ENCODE data around the gene MYO18A.

Gene MYO18A

DNA sequence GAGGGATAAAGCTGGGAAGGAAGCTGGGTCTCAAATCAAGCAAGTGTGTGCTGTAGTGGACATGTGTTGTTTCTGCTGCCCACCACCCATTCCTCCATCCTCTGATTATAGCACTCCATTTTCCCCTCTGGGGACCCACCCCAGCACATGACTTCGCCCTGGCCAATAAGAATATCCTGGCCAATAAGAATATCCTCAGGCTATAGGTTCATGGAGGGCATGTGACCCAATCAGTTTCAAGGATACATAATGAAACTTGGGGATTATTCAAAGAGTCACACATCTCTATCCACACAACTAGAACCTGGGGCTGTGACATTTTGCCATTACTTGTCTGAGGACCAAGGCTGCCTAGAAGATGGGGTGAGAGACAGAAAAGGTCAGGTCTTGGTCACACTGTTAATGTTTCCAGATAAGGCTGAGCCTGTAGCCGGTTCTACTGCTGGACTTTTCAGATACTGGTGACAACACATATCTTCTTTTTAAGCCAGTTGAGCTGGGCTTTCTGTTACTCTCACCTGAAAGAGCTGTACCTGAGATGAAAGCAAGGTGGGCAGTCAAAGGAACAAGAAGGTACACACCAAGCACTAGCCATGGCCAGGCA is 33.7 kb downstream of the MYO18A start:
- no peak for DNase-seq

- DNase-seq, result no peak
Measured at GRCh38 chr17:29145289-29146073, 34.7 kb downstream of the MYO18A start.

DNA sequence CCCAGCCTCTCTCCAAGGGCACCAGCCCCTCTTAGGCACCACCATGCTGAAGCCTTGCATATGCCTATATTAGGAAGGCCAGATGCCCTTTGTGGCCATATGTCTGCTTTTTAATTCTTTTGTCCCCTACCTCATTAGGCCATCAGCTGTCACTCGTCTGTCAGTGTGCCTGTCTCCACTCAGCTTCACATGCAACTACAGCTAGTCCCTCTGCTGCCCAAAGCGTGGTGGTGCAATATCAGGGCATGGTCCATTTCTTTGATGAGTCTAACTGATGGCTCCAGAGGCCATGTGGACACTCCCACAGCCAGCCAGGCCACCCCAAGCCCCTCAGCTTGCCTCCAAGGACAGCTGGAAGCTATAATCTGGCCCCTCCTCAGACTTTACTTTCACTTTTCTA is 36.3 kb downstream of the MYO18A start:
- DNase-seq, result no peak

DNA sequence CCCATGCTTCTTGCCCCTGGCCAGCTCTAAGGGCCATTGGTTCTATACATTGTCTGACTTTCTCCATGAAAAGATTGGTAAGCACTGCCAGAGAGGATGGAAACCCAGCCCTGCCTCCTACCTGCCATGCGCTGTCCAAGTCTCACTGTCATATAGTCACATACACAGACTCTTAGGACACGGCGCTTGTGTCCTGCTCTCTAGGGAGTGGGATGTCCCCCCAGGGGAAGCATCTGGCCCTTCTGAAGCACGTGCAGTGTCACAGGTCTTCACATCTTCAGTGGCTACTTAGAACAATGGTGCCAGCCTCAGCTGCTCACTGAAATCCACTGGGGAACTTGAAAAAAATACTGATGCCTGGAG is 38.7 kb downstream of the MYO18A start:
- no peak for DNase-seq

DNA sequence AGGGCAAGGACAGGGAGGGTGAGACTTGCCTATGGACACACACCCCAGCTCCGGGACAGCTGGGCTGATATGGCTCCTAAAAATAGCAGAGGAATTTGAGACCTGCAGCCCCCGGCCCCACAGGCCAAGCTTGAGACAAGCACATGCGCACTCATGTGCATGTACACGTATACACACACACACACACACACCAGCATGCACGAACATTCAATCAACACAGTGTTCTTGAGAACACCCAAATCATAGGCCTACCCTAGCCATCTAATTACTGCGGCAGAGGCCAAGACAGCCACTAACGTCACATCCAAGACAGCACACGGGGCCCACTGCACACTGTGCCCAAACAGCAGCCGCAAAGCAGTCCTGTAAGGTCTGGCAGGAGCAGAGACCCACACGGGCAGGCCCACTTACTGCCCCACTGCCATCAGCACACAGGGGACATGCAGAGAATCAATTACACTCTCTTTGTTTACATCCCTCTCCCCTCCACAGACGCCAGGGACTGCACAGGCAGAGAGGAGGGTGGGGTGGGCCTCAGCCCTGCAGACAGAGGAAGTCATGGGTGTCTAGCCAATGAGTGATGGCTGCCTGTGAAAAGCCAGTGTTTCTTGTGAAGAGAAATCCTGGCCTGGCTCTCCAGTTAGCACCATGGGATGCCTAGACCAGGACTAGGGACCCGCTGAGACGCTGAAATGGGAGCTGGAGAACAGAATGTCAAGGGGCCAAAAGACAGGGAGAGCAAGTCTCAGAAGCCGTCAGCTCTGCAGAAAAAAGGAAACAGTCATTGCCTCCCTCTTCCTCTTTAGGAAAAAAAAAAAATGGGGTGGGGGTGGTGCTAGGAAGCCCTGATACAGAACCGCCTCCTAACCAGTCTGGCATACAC is 39.3 kb downstream of the MYO18A start:
- DNase-seq, result no peak

GRCh38 chr17:29140051-29140621 is 40.1 kb downstream of the MYO18A start:
- no peak for DNase-seq

DNA sequence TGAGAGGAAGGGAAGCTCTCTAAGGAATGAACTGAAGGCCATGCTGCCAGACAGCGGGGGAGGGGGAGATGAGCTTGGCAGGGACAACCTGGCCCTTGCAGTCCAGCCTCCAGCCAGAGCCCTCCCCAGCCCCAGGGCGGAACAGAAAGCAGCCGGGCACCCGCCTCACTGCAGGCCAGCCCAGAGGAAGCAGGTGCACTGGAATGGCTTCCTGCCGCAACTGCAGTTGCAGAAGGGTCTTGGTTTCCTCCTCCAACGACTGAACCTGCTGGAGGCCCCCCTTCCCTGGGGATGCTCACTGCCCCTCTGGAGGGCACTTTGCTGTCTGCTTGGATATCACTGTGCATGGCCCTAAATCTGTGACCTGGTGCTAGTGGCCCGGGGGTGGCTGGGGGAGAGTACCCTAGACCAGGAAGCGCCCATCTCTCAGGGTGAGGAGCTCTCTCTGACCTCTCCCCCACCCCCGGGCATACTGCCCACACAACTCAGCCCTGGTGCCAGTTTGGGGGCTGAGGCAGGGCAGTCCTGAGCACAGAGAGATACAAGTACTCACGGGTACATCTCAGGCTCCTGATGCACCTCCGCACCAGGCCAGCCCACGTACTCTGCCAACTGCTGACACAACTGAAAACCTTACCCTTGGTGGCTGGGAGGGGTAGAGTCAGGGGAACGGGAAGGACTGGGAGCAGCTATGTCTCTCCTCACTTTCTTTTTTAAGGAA is 41.1 kb downstream of the MYO18A start:
- no peak for DNase-seq

- no peak for DNase-seq
Measured at GRCh38 chr17:29138184-29138955, 41.8 kb downstream of the MYO18A start.

- DNase-seq, result no peak
Measured at GRCh38 chr17:29136998-29137730, 43.0 kb downstream of the MYO18A start.

GRCh38 chr17:29135464-29135863 is 44.7 kb downstream of the MYO18A start:
- no peak for DNase-seq

- DNase-seq, result no peak
Measured at GRCh38 chr17:29133121-29133713, 47.0 kb downstream of the MYO18A start.

DNA sequence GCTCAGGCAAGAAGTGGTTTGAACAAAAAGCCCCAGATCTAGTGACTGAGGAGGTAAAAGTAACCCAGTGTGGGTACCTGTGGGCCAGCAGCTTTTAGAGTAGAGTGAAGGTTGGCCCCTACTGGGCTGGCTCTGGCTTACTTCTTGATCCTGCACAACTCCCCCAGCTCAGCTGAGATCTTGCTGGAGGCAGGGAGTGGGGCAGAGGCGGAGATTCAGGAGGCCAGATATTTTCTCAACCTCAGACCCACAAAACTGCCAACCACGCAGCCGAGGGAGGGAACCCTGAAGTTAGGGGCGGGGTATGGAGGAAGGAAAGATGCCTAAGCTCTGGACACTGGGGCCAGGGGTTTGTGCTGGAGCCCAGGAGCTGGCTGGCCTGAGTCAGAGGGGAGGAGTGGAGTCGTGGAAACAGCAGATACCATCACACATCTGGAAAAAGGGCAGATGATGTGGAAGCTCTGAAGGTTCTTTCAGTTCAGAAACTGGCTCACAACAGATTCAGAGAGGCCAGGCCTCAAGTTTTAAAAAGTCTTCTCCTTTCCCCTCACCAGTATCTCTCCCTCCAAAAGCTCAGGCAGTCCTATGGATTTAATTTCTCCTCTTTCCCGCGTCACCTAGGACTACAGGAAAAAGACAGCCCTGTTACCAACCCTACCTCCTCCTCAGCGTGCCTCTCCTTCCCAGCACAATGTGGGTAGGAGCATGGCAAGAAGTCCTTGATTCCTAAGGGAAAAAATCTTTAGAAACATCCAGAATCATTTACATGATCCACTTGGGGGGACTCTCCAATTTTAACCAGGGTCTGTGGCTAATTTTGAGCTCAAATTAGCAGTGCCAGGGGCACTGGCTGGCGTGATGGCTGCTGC is 48.1 kb downstream of the MYO18A start:
- no peak for DNase-seq

DNA sequence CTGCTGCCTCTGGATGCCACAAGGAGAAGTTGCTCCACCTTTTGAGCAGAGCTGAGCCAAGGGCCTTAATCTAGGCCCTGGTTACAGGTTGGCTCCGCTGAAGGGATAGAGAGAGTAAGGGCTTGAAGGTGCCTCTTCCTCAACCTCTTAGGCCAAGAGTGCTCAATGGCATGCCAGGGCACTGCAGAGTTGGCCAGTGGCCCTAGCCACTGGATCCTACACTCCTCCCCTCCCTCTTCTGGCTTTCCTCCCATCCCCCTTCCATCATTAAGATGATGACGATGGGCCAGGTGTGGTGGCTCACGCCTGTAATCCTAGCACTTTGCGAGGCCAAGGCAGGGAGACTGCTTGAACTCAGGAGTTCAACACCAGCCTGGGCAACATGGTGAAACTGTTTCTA is 50.5 kb downstream of the MYO18A start:
- DNase-seq, result no peak

DNA sequence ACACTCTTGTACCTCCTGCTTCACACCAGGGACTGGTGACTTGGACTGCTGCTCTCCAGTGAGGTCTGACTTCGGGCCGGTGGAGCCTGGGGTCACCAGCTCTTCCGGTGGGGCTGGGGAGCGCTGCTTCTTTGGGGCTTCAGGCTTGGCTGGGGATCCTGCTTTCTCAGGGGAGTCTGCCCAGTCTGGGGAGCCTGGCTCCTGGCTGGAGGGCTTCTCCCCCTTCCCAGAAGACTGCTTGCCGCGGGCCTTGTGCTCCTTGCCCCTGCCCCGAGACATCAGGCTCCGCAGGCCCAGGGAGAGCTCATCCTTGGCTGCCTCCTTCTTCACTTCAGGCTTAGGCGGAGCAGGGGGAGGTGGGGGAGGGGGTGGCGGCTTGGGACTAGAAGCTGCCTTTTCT is 52.4 kb downstream of the MYO18A start:
- no peak for DNase-seq

GRCh38 chr17:29126268-29126930 is 53.8 kb downstream of the MYO18A start:
- DNase-seq, result no peak

GRCh38 chr17:29125651-29126050 is 54.5 kb downstream of the MYO18A start:
- DNase-seq, result no peak

GRCh38 chr17:29124925-29125273 is 55.3 kb downstream of the MYO18A start:
- no peak for DNase-seq

GRCh38 chr17:29124135-29124924 is 55.9 kb downstream of the MYO18A start:
- peak; percentile 35 for DNase-seq

All from NCI-H1048 (cell line).